Measurements from ENCODE around the gene ARL15.

Gene ARL15

DNA sequence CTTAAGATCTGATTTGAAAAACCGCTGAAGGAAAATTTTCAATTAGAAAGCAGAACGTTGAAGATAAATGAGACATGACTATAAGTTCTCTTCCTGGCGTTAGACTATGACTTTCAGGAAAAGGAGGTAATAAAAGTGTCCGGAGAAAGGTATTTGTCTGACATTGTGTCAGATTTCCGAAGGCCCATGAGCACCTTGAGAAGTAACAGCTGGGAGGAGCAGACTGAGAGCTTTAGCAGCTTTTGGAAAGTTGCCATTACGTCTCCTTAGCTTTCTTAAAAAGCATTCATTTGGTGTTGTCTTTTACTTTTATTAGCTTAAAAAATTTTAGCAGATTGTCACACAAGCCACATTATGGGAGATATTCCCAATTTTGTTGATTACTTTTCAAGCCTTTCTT, 386.4 kb downstream of the ARL15 start:
- DNase-seq (ENCODE audit: low read depth), result no peak
- no peak overlapping the region for H3K4me3 ChIP-seq (ENCODE audit: low read depth, low read length)
- TF ChIP-seq, protein P1, sequence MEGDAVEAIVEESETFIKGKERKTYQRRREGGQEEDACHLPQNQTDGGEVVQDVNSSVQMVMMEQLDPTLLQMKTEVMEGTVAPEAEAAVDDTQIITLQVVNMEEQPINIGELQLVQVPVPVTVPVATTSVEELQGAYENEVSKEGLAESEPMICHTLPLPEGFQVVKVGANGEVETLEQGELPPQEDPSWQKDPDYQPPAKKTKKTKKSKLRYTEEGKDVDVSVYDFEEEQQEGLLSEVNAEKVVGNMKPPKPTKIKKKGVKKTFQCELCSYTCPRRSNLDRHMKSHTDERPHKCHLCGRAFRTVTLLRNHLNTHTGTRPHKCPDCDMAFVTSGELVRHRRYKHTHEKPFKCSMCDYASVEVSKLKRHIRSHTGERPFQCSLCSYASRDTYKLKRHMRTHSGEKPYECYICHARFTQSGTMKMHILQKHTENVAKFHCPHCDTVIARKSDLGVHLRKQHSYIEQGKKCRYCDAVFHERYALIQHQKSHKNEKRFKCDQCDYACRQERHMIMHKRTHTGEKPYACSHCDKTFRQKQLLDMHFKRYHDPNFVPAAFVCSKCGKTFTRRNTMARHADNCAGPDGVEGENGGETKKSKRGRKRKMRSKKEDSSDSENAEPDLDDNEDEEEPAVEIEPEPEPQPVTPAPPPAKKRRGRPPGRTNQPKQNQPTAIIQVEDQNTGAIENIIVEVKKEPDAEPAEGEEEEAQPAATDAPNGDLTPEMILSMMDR (IDR thresholded peaks at IDR 0.05; ENCODE audit: low read depth, low read length, missing control alignments), result no peak
- in situ Hi-C loops (cut with HindIII; ENCODE audit: low sequenced_read_pairs), result no loop called here

DNA sequence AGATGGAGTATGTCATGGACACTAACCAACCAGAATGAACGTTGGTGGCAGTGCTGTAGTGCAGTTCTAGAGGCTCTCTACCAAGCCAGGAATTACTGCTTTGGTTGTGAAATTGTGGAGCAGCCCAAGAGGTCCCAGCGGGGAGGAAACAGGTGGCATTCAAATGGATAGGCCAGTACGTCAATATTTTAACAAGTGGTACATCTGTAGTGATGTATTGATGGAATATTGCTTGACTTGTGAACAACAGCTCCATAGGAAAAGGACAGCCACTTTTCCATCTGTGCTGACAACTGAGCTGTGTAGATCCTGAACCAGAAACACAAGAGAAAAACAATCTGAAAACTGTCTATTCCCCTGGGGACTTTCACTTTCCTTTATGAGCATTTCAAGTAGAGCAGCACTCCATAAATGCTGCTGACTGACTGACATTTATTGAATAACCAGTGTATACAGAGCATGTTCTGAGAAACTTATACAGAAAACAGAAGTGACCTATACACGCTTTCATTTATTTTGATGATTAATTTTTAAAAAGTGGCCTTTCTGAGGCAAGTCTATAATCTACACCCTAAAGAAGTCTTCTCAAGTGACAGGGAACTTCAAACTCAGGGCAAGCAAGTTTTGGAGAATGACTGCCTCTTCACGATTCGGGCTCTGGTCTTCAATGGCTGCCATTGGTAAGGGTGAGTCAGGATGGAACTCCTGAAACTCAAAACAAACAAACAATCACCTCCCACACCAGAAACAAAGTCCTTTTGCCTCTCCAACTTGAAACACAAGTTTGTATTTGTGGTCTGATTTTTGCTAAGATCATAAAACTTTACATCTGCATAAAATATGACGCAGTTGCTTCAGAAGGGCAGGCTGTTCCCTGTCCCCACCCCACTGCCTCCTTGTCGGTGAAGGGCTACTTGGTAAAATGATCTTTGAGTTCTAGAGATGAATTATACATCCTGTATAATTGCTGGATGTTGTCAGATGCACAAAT, 387.6 kb downstream of the ARL15 start:
- in situ Hi-C loops (cut with HindIII; ENCODE audit: low sequenced_read_pairs), result no loop called here
- DNase-seq (ENCODE audit: low read depth), result no peak
- TF ChIP-seq, protein P1 (IDR thresholded peaks at IDR 0.05; ENCODE audit: low read depth, low read length, missing control alignments), result no peak
- no peak overlapping the region for H3K4me3 ChIP-seq (ENCODE audit: low read depth, low read length)

DNA sequence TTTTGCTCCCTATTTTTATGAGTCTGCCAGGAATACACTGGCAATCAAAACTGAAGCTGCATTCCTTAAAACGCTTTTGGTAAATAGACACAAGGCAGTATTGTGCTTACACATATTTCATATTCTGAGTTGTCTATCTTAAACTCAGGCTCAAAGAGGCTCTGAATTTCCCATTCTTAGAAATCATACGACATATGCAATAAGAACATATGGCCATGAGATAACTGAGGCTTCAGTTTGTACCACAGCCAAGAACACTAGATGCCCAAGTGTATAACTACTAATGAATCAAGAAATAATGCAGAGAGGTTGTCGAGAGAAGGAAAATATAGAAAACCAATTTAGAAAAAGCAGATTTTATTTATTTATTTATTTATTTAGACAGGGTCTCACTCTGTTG, 392.5 kb downstream of the ARL15 start:
- TF ChIP-seq, protein P1 (IDR thresholded peaks at IDR 0.05; ENCODE audit: low read depth, low read length, missing control alignments), result no peak
- no peak overlapping the region for H3K4me3 ChIP-seq (ENCODE audit: low read depth, low read length)
- in situ Hi-C loops (cut with HindIII; ENCODE audit: low sequenced_read_pairs), result no loop called here
- no peak for DNase-seq (ENCODE audit: low read depth)

DNA sequence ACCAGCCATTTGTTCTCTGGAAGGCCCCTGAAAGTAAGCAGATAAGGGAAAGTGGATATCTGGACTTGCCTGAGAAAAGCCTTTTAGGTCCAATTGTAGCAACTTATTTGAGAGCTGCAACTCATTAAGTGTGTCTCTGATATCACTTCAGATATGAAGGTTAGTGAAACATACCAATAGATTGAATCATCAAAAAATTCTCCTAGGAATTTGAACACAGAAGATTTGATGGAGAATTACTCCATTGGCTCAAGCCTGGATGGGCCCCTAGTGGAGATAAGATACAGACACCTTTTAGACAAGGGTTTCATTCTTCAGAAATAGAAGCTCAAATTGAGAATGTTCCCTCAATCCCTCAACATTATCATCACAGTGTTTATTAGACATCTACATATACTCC, 393.3 kb downstream of the ARL15 start:
- TF ChIP-seq, protein P1 (IDR thresholded peaks at IDR 0.05; ENCODE audit: low read depth, low read length, missing control alignments), result no peak
- no peak overlapping the region for H3K4me3 ChIP-seq (ENCODE audit: low read depth, low read length)
- in situ Hi-C loops (cut with HindIII; ENCODE audit: low sequenced_read_pairs), result no loop called here
- no peak for DNase-seq (ENCODE audit: low read depth)

DNA sequence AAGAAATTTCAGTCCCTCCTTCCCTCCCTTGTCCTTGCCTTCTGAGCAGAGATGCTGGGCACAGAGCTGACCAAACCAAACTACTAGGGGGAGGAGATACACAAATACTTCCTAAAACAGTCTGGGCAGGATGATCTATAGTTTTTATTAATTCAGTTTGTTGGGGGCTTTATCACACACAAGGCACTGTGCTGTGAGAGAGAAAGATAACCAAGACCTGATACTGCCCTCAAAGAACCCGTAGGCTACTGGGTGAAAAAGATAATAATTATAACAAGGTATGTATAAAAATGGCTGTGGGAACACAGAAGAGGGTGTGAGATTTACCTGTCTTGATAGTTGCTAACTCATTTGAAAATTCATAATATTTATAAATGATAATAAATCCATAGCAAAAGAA, 395.3 kb downstream of the ARL15 start:
- no peak for DNase-seq (ENCODE audit: low read depth)
- in situ Hi-C loops (cut with HindIII; ENCODE audit: low sequenced_read_pairs), result no loop called here
- H3K4me3 ChIP-seq (ENCODE audit: low read depth, low read length), result no peak overlapping the region
- TF ChIP-seq, protein P1 (IDR thresholded peaks at IDR 0.05; ENCODE audit: low read depth, low read length, missing control alignments), result no peak

DNA sequence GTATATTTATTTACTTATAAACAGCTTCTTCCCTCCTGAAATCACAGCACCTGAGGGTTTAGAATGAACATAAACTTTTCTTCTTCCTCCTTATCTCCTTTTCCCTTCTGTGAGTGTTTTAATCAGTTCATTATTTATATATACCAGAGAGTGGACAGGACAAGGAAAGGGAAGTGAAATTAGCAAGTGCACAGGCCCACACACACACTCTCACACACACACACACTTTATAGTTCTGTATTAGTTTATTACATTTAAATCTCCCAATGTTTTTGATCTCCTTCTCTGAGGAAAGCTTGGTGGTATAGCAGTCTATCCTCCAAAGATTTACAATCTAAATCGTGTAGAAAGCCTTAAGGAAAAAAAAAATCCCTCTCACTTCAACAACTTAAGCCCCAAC, 396.4 kb downstream of the ARL15 start:
- in situ Hi-C loops (cut with HindIII; ENCODE audit: low sequenced_read_pairs), result no loop called here
- TF ChIP-seq, protein P1 (IDR thresholded peaks at IDR 0.05; ENCODE audit: low read depth, low read length, missing control alignments), result no peak
- DNase-seq (ENCODE audit: low read depth), result no peak

More for the DNA sequence above, 396.4 kb downstream of the ARL15 start:
- H3K4me3 ChIP-seq (ENCODE audit: low read depth, low read length), result no peak overlapping the region

All from astrocyte of the cerebellum (primary cell).